BLaER1 treated with 17β-estradiol and CSF1 and Interleukin-3, amounts not matched to agents 10 nM and 100 nM (cell line): Measurements from ENCODE around the gene ZNF610.
"Not testable (repeated sequence)": the region's sequence is repeated elsewhere in the genome, so short reads cannot be mapped to it uniquely, and the experiment has no call there.

Experiments used
- H3K27ac ChIP-seq, 11 experiments: shearing (Covaris generic); formaldehyde crosslinking; 2 replicates each; pipeline ENCODE4 v1.8.1; 2022
- H3K27me3 ChIP-seq, 11 experiments: shearing (Covaris generic); formaldehyde crosslinking; 2 replicates each; pipeline ENCODE4 v1.8.1; 2022
- H3K36me3 ChIP-seq, 11 experiments: shearing (Covaris generic); formaldehyde crosslinking; 2 replicates each; pipeline ENCODE4 v1.8.1; 2022
- H3K4me1 ChIP-seq, 10 experiments: shearing (Covaris generic); formaldehyde crosslinking; 2 replicates each; pipeline ENCODE4 v1.8.1; 2022
- H3K4me2 ChIP-seq, 11 experiments: shearing (Covaris generic); formaldehyde crosslinking; 2 replicates each; pipeline ENCODE4 v1.8.1; 2022
- H3K4me3 ChIP-seq, 10 experiments: shearing (Covaris generic); formaldehyde crosslinking; 2 replicates each; pipeline ENCODE4 v1.8.1; 2022
- H3K9ac ChIP-seq, 11 experiments: shearing (Covaris generic); formaldehyde crosslinking; 2 replicates each; pipeline ENCODE4 v1.8.1; 2022
- H3K9me3 ChIP-seq, 11 experiments: shearing (Covaris generic); formaldehyde crosslinking; replicated peaks in 1 of 11; 2 replicates each; pipeline ENCODE4 v1.8.1; 2022
- H4K20me1 ChIP-seq, 11 experiments: shearing (Covaris generic); formaldehyde crosslinking; 2 replicates each; pipeline ENCODE4 v1.8.1; 2022
- Cebpa-rat ChIP-seq, 11 experiments: shearing (Covaris generic); IDR thresholded peaks; 2 replicates each; pipeline ENCODE4 v1.8.1; 2022

The ZNF610 gene

GRCh38 chr19:52322429-52322828 is 13.6 kb upstream of the ZNF610 start:
- TF ChIP-seq Cebpa-rat (IDR thresholded peaks at IDR 0.05), result no peak
- no peak overlapping the region for H3K4me2 ChIP-seq
- peaks cover 100% of the 10 kb centered on the region in 11 experiments for H3K9me3 ChIP-seq
- H3K4me3 ChIP-seq, result peak overlapping the region; percentile 15 to 58 (median 40); a peak in 18 of 20 replicates
- no peak overlapping the region for H3K9ac ChIP-seq
- no peaks in the 10 kb centered on the region for H3K4me1 ChIP-seq
- H3K36me3 ChIP-seq, result peaks cover 86 to 98% (median 94%) of the 10 kb centered on the region in 11 experiments
- no peaks in the 10 kb centered on the region for H4K20me1 ChIP-seq
- H3K27ac ChIP-seq, result no peak overlapping the region
- no peaks in the 10 kb centered on the region for H3K27me3 ChIP-seq

- peaks cover 17 to 53% (median 35%) of the 10 kb centered on the region in 11 experiments; a peak in 20 of 22 replicates for H3K36me3 ChIP-seq
- H3K9ac ChIP-seq, result no peak overlapping the region
- H3K9me3 ChIP-seq, result peaks cover 90 to 92% (median 91%) of the 10 kb centered on the region in 11 experiments
- H3K4me1 ChIP-seq, result no peaks in the 10 kb centered on the region
- no peak for TF ChIP-seq Cebpa-rat (IDR thresholded peaks at IDR 0.05)
- H3K4me2 ChIP-seq, result no peak overlapping the region
- H4K20me1 ChIP-seq, result no peaks in the 10 kb centered on the region
- no peak overlapping the region for H3K27ac ChIP-seq
- no peaks in the 10 kb centered on the region for H3K27me3 ChIP-seq
- H3K4me3 ChIP-seq, result peak overlapping the region in 6 of 10 experiments; percentile 4 to 28 (median 18); a peak in 4 of 20 replicates
Observed at GRCh38 chr19:52331757-52332156, 4.3 kb upstream of the ZNF610 start.

GRCh38 chr19:52335768-52336116 is 301 bp upstream of the ZNF610 start:
- H3K4me2 ChIP-seq, result 0 out of 22 replicates have a peak overlapping the region, but pooled peaks of 1 of the 11 experiments have one; percentile 89
- peaks cover 50 to 76% (median 52%) of the 10 kb centered on the region in 11 experiments for H3K9me3 ChIP-seq
- H3K27ac ChIP-seq, result peak overlapping the region; percentile 93 to 100 (median 99); a peak in 21 of 22 replicates
- H3K36me3 ChIP-seq, result peaks cover 17 to 67% (median 49%) of the 10 kb centered on the region in 11 experiments
- H3K4me3 ChIP-seq, result peak overlapping the region; percentile 76 to 99 (median 94)
- H3K9ac ChIP-seq, result peak overlapping the region in 10 of 11 experiments; percentile 92 to 100 (median 99); a peak in 18 of 22 replicates
- H3K4me1 ChIP-seq, result peaks cover 10 to 13% (median 11%) of the 10 kb centered on the region in 10 experiments; a peak in 19 of 20 replicates
- no peaks in the 10 kb centered on the region for H3K27me3 ChIP-seq
- no peaks in the 10 kb centered on the region for H4K20me1 ChIP-seq
- no peak for TF ChIP-seq Cebpa-rat (IDR thresholded peaks at IDR 0.05)

GRCh38 chr19:52336791-52337381 is 843 bp downstream of the ZNF610 start:
- Histone ChIP-seq H3K9ac (peak overlapping the region; percentile 92 to 100 (median 99)), H3K27me3 (no peaks in the 10 kb centered on the region), H3K36me3 (peaks cover 10 to 59% (median 45%) of the 10 kb centered on the region in 11 experiments), H3K4me2 (peak overlapping the region; percentile 81 to 94 (median 89)), H3K4me1 (peaks cover 10 to 13% (median 11%) of the 10 kb centered on the region in 10 experiments; a peak in 19 of 20 replicates), H3K4me3 (peak overlapping the region; percentile 76 to 99 (median 94)), H3K27ac (peak overlapping the region; percentile 93 to 100 (median 99)), H3K9me3 (peaks cover 39 to 65% (median 41%) of the 10 kb centered on the region in 11 experiments), H4K20me1 (no peaks in the 10 kb centered on the region)
- peak in 3 of 11 experiments; percentile 20 to 57 (median 55); a peak in 3 of 22 replicates for TF ChIP-seq Cebpa-rat (IDR thresholded peaks at IDR 0.05)

GRCh38 chr19:52339022-52339421 is 3.0 kb downstream of the ZNF610 start:
- H3K4me1 ChIP-seq, result peaks cover 10 to 13% (median 11%) of the 10 kb centered on the region in 10 experiments; a peak in 19 of 20 replicates
- peaks cover 17 to 45% (median 19%) of the 10 kb centered on the region in 11 experiments for H3K9me3 ChIP-seq
- H3K4me2 ChIP-seq, H3K27ac ChIP-seq, H3K4me3 ChIP-seq, H4K20me1 ChIP-seq, H3K27me3 ChIP-seq, H3K9ac ChIP-seq: not testable (repeated sequence)
- peaks cover 13 to 55% (median 34%) of the 10 kb centered on the region in 11 experiments; a peak in 21 of 22 replicates for H3K36me3 ChIP-seq

DNA sequence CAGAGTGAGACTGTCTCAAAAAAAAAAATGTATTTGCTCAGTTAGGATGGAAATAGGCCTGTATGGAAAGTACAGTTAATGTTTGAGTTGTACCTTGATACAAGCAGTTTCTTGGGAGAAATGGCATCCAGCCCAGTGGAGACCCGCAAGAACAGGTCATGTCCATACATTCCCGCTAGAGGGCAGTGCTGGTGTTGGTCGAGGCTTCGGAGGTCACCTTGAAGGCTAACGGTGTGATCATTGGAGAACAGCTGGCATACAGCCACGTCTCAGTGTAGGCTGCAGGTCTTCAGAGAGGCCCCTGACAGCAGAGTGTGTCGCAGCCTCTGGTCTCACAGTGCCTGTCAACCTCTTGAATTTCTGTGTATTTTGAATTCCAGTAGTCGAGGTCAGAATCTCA is 7.5 kb downstream of the ZNF610 start:
- H4K20me1 ChIP-seq, result no peaks in the 10 kb centered on the region
- TF ChIP-seq Cebpa-rat (IDR thresholded peaks at IDR 0.05), result no peak

DNA sequence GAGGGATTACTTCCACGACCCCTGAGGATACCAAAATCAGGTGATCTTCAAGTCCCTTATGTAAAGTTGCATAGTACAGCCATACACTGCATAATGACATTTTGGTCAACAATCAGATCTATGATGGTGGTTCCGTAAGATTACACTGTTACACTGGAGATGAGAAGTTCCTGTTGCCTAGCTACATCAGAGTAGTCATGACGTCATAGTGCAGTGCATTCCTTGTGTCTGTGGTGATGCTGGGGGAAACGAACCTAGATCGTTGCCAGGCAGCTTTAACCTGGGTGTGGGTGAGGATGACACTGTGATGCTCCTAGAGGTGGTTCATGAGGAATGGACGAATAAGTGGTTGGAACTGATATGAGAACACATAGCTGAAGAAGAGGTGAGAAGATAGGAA is 9.1 kb downstream of the ZNF610 start:
- peaks cover 45 to 80% (median 61%) of the 10 kb centered on the region in 11 experiments for H3K36me3 ChIP-seq
- no peaks in the 10 kb centered on the region for H3K4me1 ChIP-seq
- H3K9ac ChIP-seq, result no peak overlapping the region
- H3K9me3 ChIP-seq, result peaks cover 0 to 59% (median 18%) of the 10 kb centered on the region in 11 experiments; a peak in 13 of 22 replicates
- H3K4me3 ChIP-seq, result no peak overlapping the region
- H3K27me3 ChIP-seq, result no peaks in the 10 kb centered on the region
- no peak overlapping the region for H3K4me2 ChIP-seq
- H3K27ac ChIP-seq, result no peak overlapping the region
- no peak for TF ChIP-seq Cebpa-rat (IDR thresholded peaks at IDR 0.05)
- H4K20me1 ChIP-seq, result no peaks in the 10 kb centered on the region; a peak in 1 of 22 replicates

More for the DNA sequence above, 7.5 kb downstream of the ZNF610 start:
- H3K9me3 ChIP-seq, result peaks cover 0 to 57% (median 15%) of the 10 kb centered on the region in 11 experiments; a peak in 14 of 22 replicates
- H3K9ac ChIP-seq, result no peak overlapping the region
- H3K36me3 ChIP-seq, result peaks cover 37 to 78% (median 59%) of the 10 kb centered on the region in 11 experiments
- no peaks in the 10 kb centered on the region for H3K4me1 ChIP-seq
- no peak overlapping the region for H3K4me2 ChIP-seq
- 0 out of 22 replicates have a peak overlapping the region, but pooled peaks of 1 of the 11 experiments have one; percentile 10 for H3K27ac ChIP-seq
- no peaks in the 10 kb centered on the region for H3K27me3 ChIP-seq
- H3K4me3 ChIP-seq, result no peak overlapping the region

DNA sequence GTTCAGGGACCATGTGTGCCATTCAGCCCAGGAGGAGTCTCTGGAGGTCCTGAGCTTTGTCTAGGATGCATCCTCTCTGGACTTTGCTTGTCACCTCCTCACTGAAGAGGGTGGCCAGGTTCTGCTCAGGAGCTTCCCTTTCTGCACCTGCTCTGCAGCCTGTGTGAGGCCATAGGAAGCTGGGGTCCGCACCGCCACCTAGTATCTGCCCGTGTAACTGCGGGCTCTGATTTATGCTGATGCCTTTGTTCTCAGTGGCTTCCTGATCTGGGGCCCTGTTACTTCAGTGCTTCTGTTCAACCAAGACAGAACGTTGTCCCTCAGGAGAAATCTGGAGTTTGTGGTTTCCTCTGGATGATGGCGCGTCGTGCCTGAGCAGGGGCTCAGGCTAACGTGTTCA is 15.5 kb downstream of the ZNF610 start:
- peaks cover 93 to 100% (median 98%) of the 10 kb centered on the region in 11 experiments for H3K36me3 ChIP-seq
- peaks cover 49 to 100% (median 59%) of the 10 kb centered on the region in 11 experiments for H3K9me3 ChIP-seq
- peak overlapping the region in 2 of 11 experiments; percentile 13 to 39; a peak in 3 of 22 replicates for H3K9ac ChIP-seq
- H3K4me1 ChIP-seq, result peaks cover 0 to 14% (median 9%) of the 10 kb centered on the region in 10 experiments; a peak in 12 of 20 replicates
- peak overlapping the region in 6 of 11 experiments; percentile 40 to 58 (median 50); a peak in 9 of 22 replicates for H3K27ac ChIP-seq
- H4K20me1 ChIP-seq, result no peaks in the 10 kb centered on the region; a peak in 1 of 22 replicates
- H3K27me3 ChIP-seq, result no peaks in the 10 kb centered on the region
- TF ChIP-seq Cebpa-rat (IDR thresholded peaks at IDR 0.05), result no peak
- H3K4me2 ChIP-seq, result peak overlapping the region in 8 of 11 experiments; percentile 0 to 57 (median 26); a peak in 10 of 22 replicates
- H3K4me3 ChIP-seq, result no peak overlapping the region

GRCh38 chr19:52366414-52366824 is 30.4 kb downstream of the ZNF610 start:
- peaks cover 0 to 12% (median 9%) of the 10 kb centered on the region in 10 experiments; a peak in 13 of 20 replicates for H3K4me1 ChIP-seq
- no peak for TF ChIP-seq Cebpa-rat (IDR thresholded peaks at IDR 0.05)
- H3K9ac ChIP-seq, result no peak overlapping the region
- H3K36me3 ChIP-seq, result peaks cover 65 to 84% (median 77%) of the 10 kb centered on the region in 11 experiments
- H4K20me1 ChIP-seq, result no peaks in the 10 kb centered on the region
- peaks cover 84 to 99% (median 92%) of the 10 kb centered on the region in 11 experiments for H3K9me3 ChIP-seq
- H3K4me2 ChIP-seq, result no peak overlapping the region
- no peak overlapping the region for H3K27ac ChIP-seq
- no peaks in the 10 kb centered on the region for H3K27me3 ChIP-seq
- H3K4me3 ChIP-seq, result peak overlapping the region in 9 of 10 experiments; percentile 16 to 51 (median 35); a peak in 11 of 20 replicates
